ENCODE data around the gene IER5L.

DNA sequence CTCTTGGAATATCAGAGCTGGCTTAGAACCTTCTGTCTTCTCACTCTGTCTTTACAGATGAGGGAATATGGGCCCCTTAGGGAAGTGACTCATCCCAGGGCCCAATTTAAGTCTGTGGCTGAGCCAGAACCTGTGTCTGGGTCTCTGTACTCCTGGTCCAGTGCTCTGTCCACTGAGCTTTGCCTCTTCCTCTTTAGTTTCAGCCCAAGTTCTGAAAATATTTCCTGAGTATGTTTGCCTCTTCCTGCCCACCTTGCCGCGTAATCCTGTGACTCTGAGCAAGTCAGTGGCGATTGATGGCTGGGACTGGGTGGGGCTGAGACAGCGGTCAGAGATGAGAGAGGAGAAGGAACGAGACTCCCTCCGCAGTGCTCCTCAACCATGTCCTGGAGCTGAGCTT is 7.8 kb downstream of the IER5L start:
- no peak for TF ChIP-seq POLR2A (IDR thresholded peaks at IDR 0.05; ENCODE audit: extremely low read depth, insufficient read length)
- TF ChIP-seq, protein P1, sequence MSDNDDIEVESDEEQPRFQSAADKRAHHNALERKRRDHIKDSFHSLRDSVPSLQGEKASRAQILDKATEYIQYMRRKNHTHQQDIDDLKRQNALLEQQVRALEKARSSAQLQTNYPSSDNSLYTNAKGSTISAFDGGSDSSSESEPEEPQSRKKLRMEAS (IDR thresholded peaks at IDR 0.05; ENCODE audit: low read depth, low read length), result no peak
- TF ChIP-seq, protein P2, sequence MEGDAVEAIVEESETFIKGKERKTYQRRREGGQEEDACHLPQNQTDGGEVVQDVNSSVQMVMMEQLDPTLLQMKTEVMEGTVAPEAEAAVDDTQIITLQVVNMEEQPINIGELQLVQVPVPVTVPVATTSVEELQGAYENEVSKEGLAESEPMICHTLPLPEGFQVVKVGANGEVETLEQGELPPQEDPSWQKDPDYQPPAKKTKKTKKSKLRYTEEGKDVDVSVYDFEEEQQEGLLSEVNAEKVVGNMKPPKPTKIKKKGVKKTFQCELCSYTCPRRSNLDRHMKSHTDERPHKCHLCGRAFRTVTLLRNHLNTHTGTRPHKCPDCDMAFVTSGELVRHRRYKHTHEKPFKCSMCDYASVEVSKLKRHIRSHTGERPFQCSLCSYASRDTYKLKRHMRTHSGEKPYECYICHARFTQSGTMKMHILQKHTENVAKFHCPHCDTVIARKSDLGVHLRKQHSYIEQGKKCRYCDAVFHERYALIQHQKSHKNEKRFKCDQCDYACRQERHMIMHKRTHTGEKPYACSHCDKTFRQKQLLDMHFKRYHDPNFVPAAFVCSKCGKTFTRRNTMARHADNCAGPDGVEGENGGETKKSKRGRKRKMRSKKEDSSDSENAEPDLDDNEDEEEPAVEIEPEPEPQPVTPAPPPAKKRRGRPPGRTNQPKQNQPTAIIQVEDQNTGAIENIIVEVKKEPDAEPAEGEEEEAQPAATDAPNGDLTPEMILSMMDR (IDR thresholded peaks at IDR 0.05; ENCODE audit: low read depth, low read length), result no peak
- no peak for TF ChIP-seq MYC (IDR thresholded peaks at IDR 0.05; ENCODE audit: low read depth, low read length)
